Upper lobe of left lung (tissue), 6 donors: Measurements from ENCODE around the gene TTC33. TPM values are rescaled to one million over a fixed set of nuclear protein-coding genes. Genes with fewer than 3 reads are reported as not detected.

ENCODE experiments used
- ATAC-seq, 2 donors: fragments of 200-7000 bp; cut with Tn5 transposase; one replicate each; pipeline ENCODE4 v1.9.1; 2022; ENCODE audit warnings: mild to moderate bottlenecking in 2 of 2, moderate library complexity in 2 of 2; ENCODE audit not compliant: low FRiP score in 2 of 2
- DNase-seq, 2 donors: peaks; one replicate each; pipeline ENCODE4 v3.0.0-alpha.2; 2019 to 2020
- H3K27ac ChIP-seq, 4 donors: fragments of 200-600 bp; sonication (generic); one replicate each; pipeline ENCODE4 v1.5.1; 2016 to 2019
- H3K27me3 ChIP-seq, 4 donors: fragments of 200-600 bp; sonication (generic); one replicate each; pipeline ENCODE4 v1.5.1; 2017 to 2019
- H3K36me3 ChIP-seq, 4 donors: fragments of 200-600 bp; sonication (generic); one replicate each; pipeline ENCODE4 v1.5.1; 2016 to 2019
- H3K4me1 ChIP-seq, 4 donors: fragments of 200-600 bp; sonication (generic); one replicate each; pipeline ENCODE4 v1.5.1; 2018 to 2019
- H3K4me3 ChIP-seq, 4 donors: fragments of 200-600 bp; sonication (generic); one replicate each; pipeline ENCODE4 v1.5.1; 2017 to 2019; ENCODE audit warnings: mild to moderate bottlenecking in 2 of 4, moderate library complexity in 1 of 4
- H3K9me3 ChIP-seq, 4 donors: fragments of 200-600 bp; sonication (generic); one replicate each; pipeline ENCODE4 v1.5.1; 2018 to 2019
- EP300 ChIP-seq, 4 donors: sonication (generic); formaldehyde crosslinking; IDR thresholded peaks; one replicate each; pipeline ENCODE4 v1.5.1; 2017; ENCODE audit warnings: antibody characterized with exemption in 4 of 4, control low read depth in 2 of 4
- POLR2A ChIP-seq, 4 donors: fragments of 450-650 bp; IDR thresholded peaks; one replicate each; pipeline ENCODE4 v1.5.1; 2016 to 2017; ENCODE audit warnings: antibody characterized with exemption in 4 of 4, mild to moderate bottlenecking in 2 of 4
- POLR2AphosphoS5 ChIP-seq, 2 donors: sonication (generic); formaldehyde crosslinking; IDR thresholded peaks; one replicate each; pipeline ENCODE4 v1.5.1; 2017; ENCODE audit warnings: antibody characterized with exemption in 2 of 2
- WGBS, 2 donors: methylation state at CpG; one replicate each; pipeline ENCODE4 v1.1.5; 2017 to 2018; 5-methylcytosine and 5-hydroxymethylcytosine counted together
- total RNA-seq, 6 donors: library from RNA; depleted of rRNA in 4 of 6; stranded (reverse); fragments of >200 nt in 4 of 6; gene quantifications; one replicate each; pipeline versions ENCODE4 v1.1.0 to v1.2.1, GENCODE V29; 2016 to 2021
- TF ChIP-seq, protein P1 (sequence below), 6 experiments: fragments of 450-650 bp in 4 of 6; fragments of 200-600 bp in 2 of 6; sonication (generic) in 2 of 6; IDR thresholded peaks; one replicate each; pipeline ENCODE4 v1.5.1; 2016 to 2019; ENCODE audit warnings: antibody characterized with exemption in 6 of 6
- donor health status: DM: no; HTN: no; CAD: no; lungs with moderate emphysema.
- donor health status: DM: no; HTN: yes; CAD: no; lungs with severe emphysema.

The TTC33 gene
- total RNA-seq, 6 donors from 2014 or later: 13.4 to 34.1 (median 17.1) TPM

GRCh38 chr5:40479939-40480338, 275.8 kb downstream of the TTC33 start:
- no peak overlapping the region for H3K27ac ChIP-seq
- 52 to 63% methylated on average over 3 of the region's 3 CpGs for WGBS, 2 donors
- H3K27me3 ChIP-seq: no peaks in the 10 kb centered on the region
- H3K4me3 ChIP-seq: no peak overlapping the region
- DNase-seq: no peak
- no peak for ATAC-seq
- TF ChIP-seq EP300 (IDR thresholded peaks at IDR 0.05): no peak
- no peak for TF ChIP-seq POLR2AphosphoS5 (IDR thresholded peaks at IDR 0.05)
- no peaks in the 10 kb centered on the region for H3K9me3 ChIP-seq
- no peaks in the 10 kb centered on the region for H3K36me3 ChIP-seq
- H3K4me1 ChIP-seq: no peaks in the 10 kb centered on the region

DNA sequence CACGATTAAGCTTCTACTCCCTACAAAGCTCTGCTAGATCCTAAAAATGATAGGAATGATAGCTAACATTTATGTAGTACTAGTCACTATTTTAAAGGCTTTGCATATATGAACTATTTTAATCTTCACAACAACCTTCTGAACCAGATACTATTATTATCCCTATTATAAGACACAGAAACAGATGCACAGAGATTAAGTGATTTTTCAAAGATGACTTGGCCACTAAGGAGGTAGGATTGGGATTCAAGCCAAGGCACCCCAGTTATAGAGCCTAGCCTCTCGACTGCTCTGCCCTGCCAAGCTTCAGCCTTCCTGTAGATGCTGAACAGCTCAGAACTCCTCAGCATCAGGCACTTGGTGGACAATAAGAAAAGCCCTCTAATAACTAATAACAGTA, 277.0 kb downstream of the TTC33 start:
- 83 to 89% methylated on average over 2 of the region's 2 CpGs for WGBS, 2 donors

DNA sequence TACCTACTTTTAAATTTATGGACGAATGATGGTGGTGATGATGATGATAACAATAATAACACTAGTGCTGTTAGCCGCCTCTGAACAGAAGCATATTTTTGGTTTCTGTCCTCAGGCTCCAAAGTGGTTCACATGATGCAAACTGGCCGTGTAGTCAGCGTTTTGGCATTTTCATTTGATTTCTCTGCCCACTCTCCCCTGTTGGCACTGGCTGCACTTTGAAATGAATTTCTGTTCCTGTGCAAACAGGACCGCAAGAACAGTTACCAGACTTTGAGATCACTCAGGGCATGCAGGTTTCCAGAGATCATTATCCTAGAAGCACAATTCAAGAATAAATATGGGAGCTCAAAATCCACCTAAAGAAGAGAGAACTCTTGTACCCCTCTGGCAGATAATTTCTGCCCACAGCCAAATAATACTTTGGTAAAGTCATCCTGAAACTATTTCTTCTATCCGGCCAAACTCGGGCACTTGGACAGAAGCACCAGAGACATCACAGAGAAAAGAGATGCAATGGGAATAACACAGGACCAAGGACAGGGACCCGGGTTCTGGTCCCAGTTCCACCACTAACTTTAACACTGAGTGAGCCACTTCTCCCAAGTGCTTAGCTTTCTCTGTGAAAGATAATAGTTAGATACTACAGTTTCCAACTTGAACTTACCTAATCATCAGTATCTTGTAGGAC, 277.8 kb downstream of the TTC33 start:
- ATAC-seq: no peak
- Histone ChIP-seq H3K9me3 (no peaks in the 10 kb centered on the region), H3K36me3 (no peaks in the 10 kb centered on the region), H3K4me3 (no peak overlapping the region), H3K27me3 (no peaks in the 10 kb centered on the region), H3K4me1 (no peaks in the 10 kb centered on the region), H3K27ac (no peak overlapping the region)
- TF ChIP-seq POLR2A (IDR thresholded peaks at IDR 0.05): no peak
- no peak for TF ChIP-seq EP300 (IDR thresholded peaks at IDR 0.05)
- TF ChIP-seq, protein P1, sequence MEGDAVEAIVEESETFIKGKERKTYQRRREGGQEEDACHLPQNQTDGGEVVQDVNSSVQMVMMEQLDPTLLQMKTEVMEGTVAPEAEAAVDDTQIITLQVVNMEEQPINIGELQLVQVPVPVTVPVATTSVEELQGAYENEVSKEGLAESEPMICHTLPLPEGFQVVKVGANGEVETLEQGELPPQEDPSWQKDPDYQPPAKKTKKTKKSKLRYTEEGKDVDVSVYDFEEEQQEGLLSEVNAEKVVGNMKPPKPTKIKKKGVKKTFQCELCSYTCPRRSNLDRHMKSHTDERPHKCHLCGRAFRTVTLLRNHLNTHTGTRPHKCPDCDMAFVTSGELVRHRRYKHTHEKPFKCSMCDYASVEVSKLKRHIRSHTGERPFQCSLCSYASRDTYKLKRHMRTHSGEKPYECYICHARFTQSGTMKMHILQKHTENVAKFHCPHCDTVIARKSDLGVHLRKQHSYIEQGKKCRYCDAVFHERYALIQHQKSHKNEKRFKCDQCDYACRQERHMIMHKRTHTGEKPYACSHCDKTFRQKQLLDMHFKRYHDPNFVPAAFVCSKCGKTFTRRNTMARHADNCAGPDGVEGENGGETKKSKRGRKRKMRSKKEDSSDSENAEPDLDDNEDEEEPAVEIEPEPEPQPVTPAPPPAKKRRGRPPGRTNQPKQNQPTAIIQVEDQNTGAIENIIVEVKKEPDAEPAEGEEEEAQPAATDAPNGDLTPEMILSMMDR (IDR thresholded peaks at IDR 0.05): no peak
- TF ChIP-seq POLR2AphosphoS5 (IDR thresholded peaks at IDR 0.05): no peak
- 75 to 77% methylated on average over 8 of the region's 8 CpGs for WGBS, 2 donors
- DNase-seq: no peak

More for the DNA sequence above, 277.0 kb downstream of the TTC33 start:
- H3K9me3 ChIP-seq: no peaks in the 10 kb centered on the region
- H3K27ac ChIP-seq: no peak overlapping the region
- no peaks in the 10 kb centered on the region for H3K4me1 ChIP-seq
- DNase-seq (no peak), ATAC-seq (no peak)
- H3K36me3 ChIP-seq: no peaks in the 10 kb centered on the region
- TF ChIP-seq POLR2A (IDR thresholded peaks at IDR 0.05) (no peak), EP300 (IDR thresholded peaks at IDR 0.05) (no peak), POLR2AphosphoS5 (IDR thresholded peaks at IDR 0.05) (no peak)
- TF ChIP-seq, protein P1 (IDR thresholded peaks at IDR 0.05): no peak
- no peak overlapping the region for H3K4me3 ChIP-seq
- H3K27me3 ChIP-seq: no peaks in the 10 kb centered on the region

- Histone ChIP-seq H3K4me3 (no peak overlapping the region), H3K27ac (no peak overlapping the region), H3K27me3 (no peaks in the 10 kb centered on the region), H3K4me1 (no peaks in the 10 kb centered on the region), H3K36me3 (no peaks in the 10 kb centered on the region), H3K9me3 (no peaks in the 10 kb centered on the region)
- ATAC-seq: no peak
- TF ChIP-seq POLR2AphosphoS5 (IDR thresholded peaks at IDR 0.05): no peak
- TF ChIP-seq EP300 (IDR thresholded peaks at IDR 0.05): no peak
- TF ChIP-seq, protein P1 (IDR thresholded peaks at IDR 0.05): no peak
- TF ChIP-seq POLR2A (IDR thresholded peaks at IDR 0.05): no peak
- DNase-seq: no peak
- WGBS, 2 donors: 78 to 85% methylated on average over 3 of the region's 3 CpGs
These were observed 280.2 kb downstream of the TTC33 start for GRCh38 chr5:40475561-40475960.

GRCh38 chr5:40474250-40474649, 281.5 kb downstream of the TTC33 start:
- H3K27ac ChIP-seq: no peak overlapping the region
- DNase-seq (no peak), ATAC-seq (no peak)
- no peaks in the 10 kb centered on the region for H3K36me3 ChIP-seq
- no peaks in the 10 kb centered on the region for H3K27me3 ChIP-seq
- H3K4me3 ChIP-seq: no peak overlapping the region
- WGBS, 2 donors: 98% methylated on average over 2 of the region's 2 CpGs; no CpG with 5 or more reads in 1 of the 2 donors
- no peaks in the 10 kb centered on the region for H3K4me1 ChIP-seq
- TF ChIP-seq POLR2AphosphoS5 (IDR thresholded peaks at IDR 0.05): no peak
- no peak for TF ChIP-seq EP300 (IDR thresholded peaks at IDR 0.05)
- no peak for TF ChIP-seq POLR2A (IDR thresholded peaks at IDR 0.05)
- TF ChIP-seq, protein P1 (IDR thresholded peaks at IDR 0.05): no peak
- H3K9me3 ChIP-seq: no peaks in the 10 kb centered on the region
